PC-3 (cell line): Measurements from ENCODE around the gene TLR3. TPM values are rescaled to one million over a fixed set of nuclear protein-coding genes. Genes with fewer than 3 reads are reported as not detected.

Experiments
- ATAC-seq: fragments of 200-7000 bp; cut with Tn5 transposase; 2 replicates; pipeline ENCODE4 v1.9.1; 2020; ENCODE audit warnings: mild to moderate bottlenecking, moderate library complexity
- BruUV-seq: library from RNA; stranded (reverse); fragments of 400-500 nt; replicated peaks from 2 replicates; lab custom pipeline; 2021; lab: Mats Ljungman, UMichigan
- CTCF ChIA-PET: fragments of 300-600 bp; sonication (Branson Sonifier 250); formaldehyde crosslinking; loops from one replicate; lab custom pipeline; 2022; ENCODE audit warnings: antibody characterized with exemption; lab: Charles Lee
- POLR2A ChIA-PET: fragments of 300-600 bp; sonication (Branson Sonifier 250); formaldehyde crosslinking; loops from one replicate; lab custom pipeline; 2022; ENCODE audit warnings: antibody characterized with exemption; ENCODE audit not compliant: unreplicated experiment; lab: Charles Lee
- DNase-seq: peaks from one replicate; pipeline ENCODE4 v3.0.0-alpha.2; 2015
- H2AFZ ChIP-seq: fragments of 300-600 bp; sonication (generic); 2 replicates; pipeline ENCODE4 v1.6.0; 2016; ENCODE audit warnings: antibody characterized with exemption, low read length
- H3F3A ChIP-seq: fragments of 300-600 bp; sonication (generic); one replicate; pipeline ENCODE4 v1.6.0; 2017; ENCODE audit warnings: antibody characterized with exemption, low read length, control low read depth, mild to moderate bottlenecking; ENCODE audit not compliant: unreplicated experiment
- H3K27ac ChIP-seq: fragments of 300-600 bp; sonication (generic); 2 replicates; pipeline ENCODE4 v1.5.1; 2016; ENCODE audit warnings: mild to moderate bottlenecking, low read length
- H3K27me3 ChIP-seq: fragments of 300-600 bp; sonication (generic); 2 replicates; pipeline ENCODE4 v1.6.1; 2016; ENCODE audit warnings: low read length, mixed read lengths
- H3K36me3 ChIP-seq: fragments of 300-600 bp; sonication (generic); 2 replicates; pipeline ENCODE4 v1.6.1; 2016; ENCODE audit warnings: low read depth, mixed run types, low read length, mixed read lengths
- H3K4me1 ChIP-seq: fragments of 300-600 bp; sonication (generic); 2 replicates; pipeline ENCODE4 v1.5.1; 2016; ENCODE audit warnings: low read length; ENCODE audit not compliant: insufficient read depth
- H3K4me2 ChIP-seq: fragments of 300-600 bp; sonication (generic); 2 replicates; pipeline ENCODE4 v1.6.0; 2016; ENCODE audit warnings: low read length
- H3K4me3 ChIP-seq: fragments of 300-600 bp; sonication (generic); 2 replicates; pipeline ENCODE4 v1.5.1; 2016; ENCODE audit warnings: mild to moderate bottlenecking, low read length, mixed read lengths
- H3K79me2 ChIP-seq: fragments of 300-600 bp; sonication (generic); 2 replicates; pipeline ENCODE4 v1.6.1; 2017; ENCODE audit warnings: low read length, mixed read lengths
- H3K9ac ChIP-seq: fragments of 300-600 bp; sonication (generic); 2 replicates; pipeline ENCODE4 v1.6.0; 2016; ENCODE audit warnings: mild to moderate bottlenecking, low read length
- H3K9me2 ChIP-seq: fragments of 300-600 bp; sonication (generic); replicated peaks from 2 replicates; pipeline ENCODE4 v1.6.1; 2016; ENCODE audit warnings: mixed run types, low read length, mixed read lengths
- H3K9me3 ChIP-seq: fragments of 300-600 bp; sonication (generic); 2 replicates; pipeline ENCODE4 v1.6.1; 2016; ENCODE audit warnings: low read length, mixed read lengths
- H4K20me1 ChIP-seq: fragments of 300-600 bp; sonication (generic); 2 replicates; pipeline ENCODE4 v1.6.1; 2016; ENCODE audit warnings: low read length, mixed read lengths
- EZH2 ChIP-seq: fragments of 300-600 bp; sonication (generic); IDR thresholded peaks from one replicate; pipeline ENCODE4 v1.6.1; 2017; ENCODE audit warnings: antibody characterized with exemption, mild to moderate bottlenecking, low read length; ENCODE audit not compliant: unreplicated experiment
- EZH2phosphoT487 ChIP-seq: fragments of 300-600 bp; sonication (generic); IDR thresholded peaks from 2 replicates; pipeline ENCODE4 v1.6.1; 2018; ENCODE audit warnings: mild to moderate bottlenecking, antibody characterized with exemption, low read length, borderline replicate concordance
- intact Hi-C: fragments of 100-400 bp; cut with micrococcal nuclease; formaldehyde crosslinking; loops from 2 replicates; pipeline ENCODE4 v1.9.0; 2023
- total RNA-seq: library from RNA; depleted of rRNA; stranded (reverse); fragments of >200 nt; gene quantifications from 2 replicates; pipeline ENCODE4 v1.2.3, GENCODE V29; 2014
- TF ChIP-seq, protein P1 (sequence below): fragments of 300-600 bp; sonication (generic); conservative IDR thresholded peaks from 2 replicates; pipeline ENCODE4 v1.5.1; 2017; ENCODE audit warnings: antibody characterized with exemption, low read depth, mild to moderate bottlenecking, low read length

Gene TLR3
- total RNA-seq, 1 experiment from 2014 or later, result 0.33 TPM

DNA sequence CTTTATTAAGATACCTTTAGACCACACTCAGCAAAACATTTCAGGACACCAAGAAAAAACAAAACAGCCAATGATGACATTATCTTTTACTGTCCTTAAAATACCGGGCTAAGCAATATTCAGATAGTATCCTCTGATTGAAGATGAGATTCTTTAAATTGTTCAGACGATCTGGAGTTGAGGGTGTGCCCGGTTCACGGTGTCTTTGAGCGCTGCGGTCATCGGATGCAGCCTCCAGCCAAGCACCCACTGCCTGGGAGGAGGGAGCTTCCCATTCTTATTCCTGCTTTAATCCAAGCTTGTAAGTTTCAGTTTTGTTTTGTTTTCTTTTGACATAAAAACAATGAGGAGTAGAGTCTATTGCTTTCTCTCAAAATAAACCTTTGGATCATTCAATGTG, 49.6 kb downstream of the TLR3 start:
- TF ChIP-seq EZH2 (no peak), EZH2phosphoT487 (no peak)
- TF ChIP-seq, protein P1, sequence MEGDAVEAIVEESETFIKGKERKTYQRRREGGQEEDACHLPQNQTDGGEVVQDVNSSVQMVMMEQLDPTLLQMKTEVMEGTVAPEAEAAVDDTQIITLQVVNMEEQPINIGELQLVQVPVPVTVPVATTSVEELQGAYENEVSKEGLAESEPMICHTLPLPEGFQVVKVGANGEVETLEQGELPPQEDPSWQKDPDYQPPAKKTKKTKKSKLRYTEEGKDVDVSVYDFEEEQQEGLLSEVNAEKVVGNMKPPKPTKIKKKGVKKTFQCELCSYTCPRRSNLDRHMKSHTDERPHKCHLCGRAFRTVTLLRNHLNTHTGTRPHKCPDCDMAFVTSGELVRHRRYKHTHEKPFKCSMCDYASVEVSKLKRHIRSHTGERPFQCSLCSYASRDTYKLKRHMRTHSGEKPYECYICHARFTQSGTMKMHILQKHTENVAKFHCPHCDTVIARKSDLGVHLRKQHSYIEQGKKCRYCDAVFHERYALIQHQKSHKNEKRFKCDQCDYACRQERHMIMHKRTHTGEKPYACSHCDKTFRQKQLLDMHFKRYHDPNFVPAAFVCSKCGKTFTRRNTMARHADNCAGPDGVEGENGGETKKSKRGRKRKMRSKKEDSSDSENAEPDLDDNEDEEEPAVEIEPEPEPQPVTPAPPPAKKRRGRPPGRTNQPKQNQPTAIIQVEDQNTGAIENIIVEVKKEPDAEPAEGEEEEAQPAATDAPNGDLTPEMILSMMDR, result no peak
- BruUV-seq, result no TSS peak
- Histone ChIP-seq H3K9ac (no peak overlapping the region), H3K79me2 (no peaks in the 10 kb centered on the region), H3K4me3 (no peak overlapping the region), H3K36me3 (no peaks in the 10 kb centered on the region), H3K27ac (no peak overlapping the region), H3K4me1 (no peaks in the 10 kb centered on the region), H3F3A (no peaks in the 10 kb centered on the region), H3K9me2 (no peaks in the 10 kb centered on the region), H2AFZ (no peak overlapping the region), H3K27me3 (peaks cover 34% of the 10 kb centered on the region), H3K4me2 (no peak overlapping the region), H4K20me1 (no peaks in the 10 kb centered on the region), H3K9me3 (no peaks in the 10 kb centered on the region)
- ChIA-PET POLR2A (no interaction called here), CTCF (no interaction called here)
- no peak for ATAC-seq
- intact Hi-C loops, result no loop called here
- DNase-seq, result no peak

DNA sequence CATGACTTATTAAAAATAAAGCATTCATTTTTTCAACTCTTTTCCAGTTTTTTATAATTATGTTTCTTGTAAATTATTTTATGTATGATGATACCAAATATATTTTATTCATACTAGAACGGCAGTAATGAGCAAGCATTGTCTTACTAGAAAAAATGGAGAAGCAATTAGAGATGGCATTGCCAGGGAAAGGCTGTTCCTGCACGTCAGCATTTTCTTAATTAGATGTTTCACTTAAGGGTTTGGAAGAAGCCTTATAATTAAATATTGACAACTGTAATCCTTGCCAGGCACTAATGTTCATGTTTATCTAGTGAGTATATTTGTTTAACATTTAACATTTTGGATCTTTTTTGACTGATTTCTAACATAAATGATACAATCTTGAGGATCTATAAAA, 52.1 kb downstream of the TLR3 start:
- no TSS peak for BruUV-seq
- H3K4me3 ChIP-seq, result no peak overlapping the region
- no peak overlapping the region for H3K4me2 ChIP-seq
- H4K20me1 ChIP-seq, result no peaks in the 10 kb centered on the region
- no peaks in the 10 kb centered on the region for H3K4me1 ChIP-seq
- intact Hi-C loops, result no loop called here
- no peak overlapping the region for H3K27ac ChIP-seq
- no peaks in the 10 kb centered on the region for H3K9me2 ChIP-seq
- H3K79me2 ChIP-seq, result no peaks in the 10 kb centered on the region
- H3K27me3 ChIP-seq, result peaks cover 34% of the 10 kb centered on the region
- DNase-seq (no peak), ATAC-seq (no peak)
- H3K9me3 ChIP-seq, result no peaks in the 10 kb centered on the region
- ChIA-PET CTCF (no interaction called here), POLR2A (no interaction called here)
- TF ChIP-seq, protein P1, result no peak
- TF ChIP-seq EZH2, result no peak
- TF ChIP-seq EZH2phosphoT487, result no peak
- no peaks in the 10 kb centered on the region for H3F3A ChIP-seq
- no peak overlapping the region for H3K9ac ChIP-seq
- no peak overlapping the region for H2AFZ ChIP-seq
- no peaks in the 10 kb centered on the region for H3K36me3 ChIP-seq

DNA sequence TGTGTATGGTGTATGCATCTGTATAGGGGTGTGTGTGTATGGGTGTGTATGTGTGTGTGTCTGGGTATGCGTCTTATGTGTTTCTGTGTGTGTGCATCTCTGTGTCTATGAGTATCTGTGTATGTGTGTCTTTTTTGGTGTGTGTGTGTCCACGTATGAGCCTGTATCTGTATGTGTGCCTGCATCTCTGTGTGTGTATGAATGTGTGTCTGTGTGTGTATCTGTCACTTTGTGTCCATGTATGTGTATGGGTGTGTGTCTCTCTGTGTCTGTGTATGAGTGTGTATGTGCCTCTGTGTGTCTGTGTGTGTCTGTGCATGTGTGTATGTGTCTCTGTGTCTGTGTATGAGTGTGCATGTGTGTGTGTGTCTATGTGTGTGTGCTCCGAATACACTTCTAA, 59.9 kb downstream of the TLR3 start:
- H3K9ac ChIP-seq, result no peak overlapping the region
- H3F3A ChIP-seq, result no peaks in the 10 kb centered on the region
- H3K27me3 ChIP-seq, result no peaks in the 10 kb centered on the region
- H3K27ac ChIP-seq, result no peak overlapping the region
- no peak overlapping the region for H2AFZ ChIP-seq
- H3K9me3 ChIP-seq, result no peaks in the 10 kb centered on the region
- H3K36me3 ChIP-seq, result no peaks in the 10 kb centered on the region
- H4K20me1 ChIP-seq, result no peaks in the 10 kb centered on the region
- TF ChIP-seq, protein P1, result no peak
- TF ChIP-seq EZH2phosphoT487 (no peak), EZH2 (no peak)
- H3K4me2 ChIP-seq, result no peak overlapping the region
- no peak overlapping the region for H3K4me3 ChIP-seq
- no peaks in the 10 kb centered on the region for H3K9me2 ChIP-seq
- intact Hi-C loops, result no loop called here
- DNase-seq (no peak), ATAC-seq (no peak)
- CTCF ChIA-PET, result no interaction called here
- no peaks in the 10 kb centered on the region for H3K79me2 ChIP-seq
- POLR2A ChIA-PET, result no interaction called here
- BruUV-seq, result no TSS peak
- H3K4me1 ChIP-seq, result no peaks in the 10 kb centered on the region
